EL (cell line): ENCODE data around the gene KLF6.

ENCODE experiments used
- DNase-seq: peaks from one replicate; pipeline ENCODE4 v3.0.0-alpha.2; 2016

Gene KLF6

DNA sequence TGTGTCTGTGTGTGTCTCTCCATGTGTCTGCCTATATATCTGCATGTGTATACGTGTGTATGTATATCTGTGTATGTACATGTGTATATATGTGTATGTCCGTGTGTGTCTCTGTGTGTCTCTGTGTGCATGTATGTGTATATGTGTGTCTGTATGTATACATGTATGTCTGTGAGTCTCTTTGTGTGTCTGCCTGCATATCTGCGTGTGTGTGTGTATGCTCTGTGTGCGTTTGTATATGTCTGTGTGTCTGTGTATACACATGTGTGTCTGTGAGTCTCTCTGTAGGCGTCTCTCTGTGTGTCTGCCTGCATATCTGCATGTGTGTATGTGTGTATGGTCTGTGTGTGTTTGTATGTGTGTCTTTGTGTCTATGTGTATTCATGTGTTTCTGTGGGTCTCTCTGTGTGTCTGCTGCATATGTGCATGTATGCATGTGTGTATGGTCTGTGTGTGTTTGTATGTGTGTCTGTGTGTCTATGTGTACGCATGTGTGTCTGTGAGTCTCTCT, 23.7 kb upstream of the KLF6 start:
- DNase-seq = no peak

DNA sequence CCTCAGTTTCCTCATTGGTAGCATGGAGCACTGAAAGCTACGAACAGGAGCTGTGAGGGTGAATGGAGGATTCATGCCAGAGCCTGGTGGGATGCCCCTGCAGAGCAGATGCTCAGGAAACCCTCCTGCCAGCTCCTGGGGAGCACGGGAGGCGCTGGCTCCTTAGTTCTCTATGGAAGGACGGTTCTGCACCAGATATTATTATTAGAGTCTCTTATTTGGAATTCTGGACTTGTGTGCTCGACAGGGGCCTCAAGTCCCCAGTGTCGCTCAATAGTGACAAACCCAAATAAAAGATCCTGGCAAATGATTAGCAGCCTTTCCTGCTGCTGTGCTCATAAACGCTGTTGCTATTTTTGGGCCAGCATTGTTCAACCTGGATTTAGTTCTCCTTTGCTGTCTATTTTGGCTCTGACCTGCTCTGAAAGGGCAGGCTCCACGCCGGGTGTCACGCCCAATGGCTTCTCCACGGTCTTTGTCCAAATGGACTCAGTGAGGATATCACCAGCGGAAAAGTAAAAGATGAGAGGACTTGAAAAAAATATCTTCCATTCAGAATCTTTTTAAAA, 23.0 kb upstream of the KLF6 start:
- DNase-seq = no peak

DNA sequence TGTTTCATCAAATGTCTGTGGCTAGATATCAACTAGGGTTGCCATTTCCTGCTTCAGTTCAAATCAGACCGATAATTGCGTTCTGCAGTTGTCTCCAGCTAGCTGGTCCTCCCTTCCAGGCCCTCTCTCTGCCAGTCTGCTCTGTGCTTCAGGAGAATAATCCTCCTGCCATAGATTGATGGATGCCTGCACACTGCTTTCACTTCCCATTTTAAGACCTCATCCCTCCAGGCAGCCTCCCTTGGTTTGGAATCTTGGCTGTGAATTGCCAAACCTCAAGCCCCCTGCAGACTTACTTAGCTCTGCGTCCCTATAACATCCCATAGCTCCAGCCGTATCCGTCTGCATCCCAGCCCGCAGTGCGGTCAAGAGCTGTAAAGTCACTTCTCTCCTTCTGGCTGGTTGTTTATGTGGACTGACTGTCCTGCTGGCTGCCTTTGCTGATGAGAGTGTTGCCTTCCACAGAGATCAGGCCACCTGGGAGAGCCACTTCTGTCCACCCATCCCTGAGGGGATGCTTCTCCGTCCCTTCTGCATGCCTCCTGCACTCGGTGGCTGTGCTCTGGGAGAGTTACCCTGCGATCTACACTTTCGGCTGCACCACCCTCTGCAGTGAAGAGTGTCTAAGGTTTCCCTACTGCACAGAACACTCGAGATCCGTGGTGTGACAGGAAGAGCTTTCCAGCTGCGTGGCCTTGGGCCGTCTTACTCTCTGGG, 22.4 kb upstream of the KLF6 start:
- no peak for DNase-seq

DNA sequence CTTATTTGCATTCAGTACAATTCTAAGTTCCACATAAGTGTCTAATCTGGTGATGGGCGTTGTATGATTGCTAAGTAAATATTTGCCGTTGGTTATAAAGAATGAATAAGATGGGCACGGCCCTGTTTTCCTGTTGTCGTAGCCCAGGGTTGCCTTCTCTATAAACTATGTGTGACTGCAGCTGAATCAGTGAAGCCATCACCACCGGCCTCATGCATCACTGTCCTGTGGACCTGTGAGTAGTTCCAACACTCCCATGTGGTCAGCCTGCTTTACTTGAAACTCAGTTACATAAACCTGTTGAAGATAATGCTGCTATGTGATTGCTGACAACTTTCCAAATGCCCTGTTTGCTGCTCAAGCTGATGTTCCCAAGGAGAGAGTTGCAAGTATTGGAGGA, 21.6 kb upstream of the KLF6 start:
- peak; percentile 73 for DNase-seq

DNA sequence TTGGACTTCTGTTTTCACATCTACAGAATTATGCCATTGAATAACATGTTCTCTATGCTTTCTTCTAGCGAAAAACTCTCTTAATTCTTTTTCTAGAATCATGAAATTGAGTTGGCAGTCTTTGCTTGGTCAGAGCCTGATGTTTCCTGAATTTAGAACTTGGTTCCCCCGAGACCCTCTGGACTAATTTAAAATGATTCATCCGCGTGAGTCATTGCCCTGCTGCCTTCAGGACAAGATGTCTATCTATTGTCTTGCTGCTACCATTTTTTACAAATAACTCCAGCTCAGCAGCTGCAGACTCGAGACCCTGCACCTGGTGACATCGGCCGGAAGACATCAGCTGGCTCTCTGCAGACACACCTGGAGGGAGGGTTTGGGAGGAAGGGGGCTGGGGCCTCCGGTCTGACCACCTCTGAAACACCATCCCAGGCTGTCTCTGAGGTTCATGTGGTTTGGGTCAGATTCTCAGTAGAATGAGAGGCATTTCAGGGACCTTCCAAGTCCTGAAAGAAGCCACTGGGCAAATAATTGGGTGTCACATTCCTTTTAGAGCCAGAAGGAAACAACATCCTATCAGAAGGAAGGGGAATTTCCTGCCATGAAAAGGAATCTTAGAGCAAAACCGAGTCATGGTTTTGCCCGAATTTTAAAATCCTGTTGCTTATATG, 20.9 kb upstream of the KLF6 start:
- peak; percentile 88 for DNase-seq

DNA sequence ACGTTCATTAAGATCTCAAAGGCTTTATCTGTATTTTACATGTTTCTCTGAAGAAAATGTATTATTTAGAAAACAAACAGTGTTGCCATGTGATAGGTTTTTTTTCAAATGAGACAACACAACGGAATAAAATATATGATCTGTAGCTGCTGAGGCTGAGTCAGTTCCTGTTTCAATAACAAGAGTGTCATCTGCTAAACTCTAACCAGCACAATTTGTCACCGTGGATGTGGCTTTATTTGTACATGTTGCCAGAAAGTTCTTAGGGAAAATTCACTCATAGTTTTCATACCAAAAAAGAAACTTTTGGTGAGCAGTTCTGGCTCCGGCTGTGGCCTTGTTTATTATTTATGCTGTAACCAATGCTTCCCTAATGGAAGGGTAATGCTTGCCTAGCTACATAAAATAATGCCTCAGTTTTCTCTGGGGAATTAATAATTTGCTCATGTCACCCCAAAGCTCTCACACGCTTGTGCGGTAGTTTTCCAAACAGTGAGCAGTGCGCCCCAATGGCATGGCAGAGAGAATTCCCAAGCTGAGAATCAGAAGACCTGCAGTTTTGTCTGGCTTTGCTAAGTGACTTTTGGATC, 20.3 kb upstream of the KLF6 start:
- DNase-seq = peak; percentile 80

DNA sequence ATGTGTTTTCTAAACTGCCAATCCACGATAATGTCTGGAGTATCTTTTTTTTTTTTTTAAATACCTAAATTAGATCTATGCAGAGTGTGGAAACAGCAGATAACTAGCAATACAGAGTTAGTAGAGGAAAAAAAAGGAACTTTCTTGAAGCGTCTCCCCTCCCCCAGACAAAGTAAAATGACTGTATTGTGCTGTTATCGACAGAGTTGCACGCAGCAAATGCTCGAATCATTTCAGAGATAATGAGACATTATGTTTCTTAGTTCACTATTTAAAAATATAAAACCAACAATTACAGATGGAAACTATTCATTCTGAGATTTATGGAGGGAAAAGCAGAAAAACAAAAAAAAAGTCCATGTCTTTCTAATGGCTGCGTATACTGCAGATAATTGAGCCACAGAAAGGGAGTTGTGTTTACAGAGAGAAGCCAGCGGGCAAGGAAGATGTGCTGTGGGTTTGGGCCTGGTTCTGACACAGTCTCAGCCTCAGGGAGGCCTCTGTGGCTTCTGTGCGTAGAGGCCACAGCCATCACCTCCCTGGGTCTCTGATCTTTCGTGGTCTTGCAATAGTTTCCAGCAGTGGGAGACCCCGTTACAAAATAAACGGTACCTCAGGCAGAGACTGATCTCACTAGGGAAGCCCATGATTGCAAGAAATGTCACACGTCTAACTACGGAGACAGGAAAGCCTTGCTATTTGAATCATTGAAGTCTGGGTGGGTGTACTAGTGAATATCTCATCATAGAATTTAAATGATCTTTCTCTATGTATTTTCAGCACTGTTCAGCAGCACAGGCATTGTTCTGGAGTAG, 19.1 kb upstream of the KLF6 start:
- no peak for DNase-seq

DNA sequence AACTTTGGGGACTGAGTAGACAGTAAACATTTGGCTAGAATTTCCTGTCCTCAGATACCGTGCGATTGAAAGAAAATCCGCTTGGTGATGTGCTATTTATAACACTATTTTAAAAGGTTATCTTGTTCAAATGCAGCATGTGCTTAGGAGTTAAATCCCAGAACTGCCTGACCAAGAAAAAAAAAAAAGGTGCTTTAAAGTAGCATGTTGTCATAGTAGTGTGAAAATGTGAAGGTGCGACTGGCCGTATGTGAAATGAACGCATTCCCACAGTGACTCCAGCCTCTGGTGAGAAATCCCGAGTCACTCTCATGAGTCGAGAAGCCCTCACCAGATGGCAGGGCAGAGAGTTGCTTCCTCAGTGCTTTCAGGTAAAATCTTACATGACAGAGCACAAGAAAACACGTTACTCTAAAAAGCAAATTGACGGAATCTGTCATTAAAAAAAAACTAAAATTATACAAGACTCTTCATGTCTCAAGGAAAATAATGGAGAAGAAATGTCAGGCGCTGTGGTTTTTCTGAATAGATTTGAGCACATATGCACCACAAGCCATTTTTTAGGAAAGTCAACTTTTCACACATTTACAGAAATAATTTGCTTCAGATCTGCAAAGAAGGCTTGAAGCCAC, 18.4 kb upstream of the KLF6 start:
- no peak for DNase-seq

DNA sequence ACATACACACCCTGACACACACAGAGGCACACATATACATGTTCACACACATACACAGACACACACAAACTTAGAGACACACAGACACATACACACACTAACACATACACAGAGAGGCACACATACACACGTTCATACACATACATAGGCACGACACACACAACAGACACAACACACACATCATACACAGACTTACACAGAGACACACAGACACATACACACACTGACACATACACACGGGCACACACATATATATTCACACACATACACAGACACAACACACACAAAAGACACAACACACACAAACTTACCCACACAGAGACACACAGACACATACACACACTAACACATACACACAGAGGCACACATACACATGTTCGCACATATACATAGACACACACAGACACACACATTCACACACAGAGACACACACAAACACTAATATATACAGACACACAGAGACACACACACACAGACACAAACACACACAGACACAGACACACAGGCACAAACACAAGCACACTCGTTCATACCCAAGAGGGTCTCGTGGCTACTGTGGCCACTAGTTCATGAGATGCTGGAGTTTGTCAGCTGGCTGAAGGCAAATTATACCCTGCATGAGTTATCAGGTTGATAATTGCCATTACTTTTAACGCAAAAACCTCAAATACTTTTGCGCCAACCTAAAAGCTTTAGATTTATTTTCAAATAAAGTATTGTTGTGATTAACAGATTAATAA, 17.7 kb upstream of the KLF6 start:
- DNase-seq = no peak

DNA sequence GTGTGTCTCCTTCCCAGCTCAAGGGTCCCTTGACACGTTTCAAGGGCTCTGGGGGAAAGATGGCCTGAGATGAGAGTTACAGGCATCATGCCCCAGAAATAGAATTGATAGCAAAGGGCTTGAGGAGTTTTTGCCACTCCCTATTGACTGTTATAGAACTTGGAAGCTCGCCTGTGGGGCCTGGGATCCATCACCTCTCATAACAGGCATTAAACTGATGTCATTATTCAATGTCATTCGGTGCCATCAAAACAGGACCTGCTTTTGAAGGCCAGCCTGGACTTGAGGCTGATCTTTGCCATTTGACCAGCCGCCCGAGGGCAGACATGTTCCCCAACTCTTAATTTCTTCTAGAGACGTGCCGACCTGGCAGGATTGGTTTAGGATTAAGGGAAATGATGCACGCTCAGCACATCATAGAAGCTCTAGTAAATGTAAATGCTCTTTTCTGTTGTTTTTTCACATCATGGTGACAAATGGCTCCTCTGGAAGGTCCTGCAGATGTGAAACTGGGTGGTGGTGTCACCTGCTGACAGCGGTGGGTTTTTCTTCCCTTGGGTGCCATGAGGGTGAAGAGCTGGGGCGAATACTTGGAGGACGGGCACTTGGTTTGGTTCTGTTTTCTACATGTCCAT, 16.7 kb upstream of the KLF6 start:
- no peak for DNase-seq

DNA sequence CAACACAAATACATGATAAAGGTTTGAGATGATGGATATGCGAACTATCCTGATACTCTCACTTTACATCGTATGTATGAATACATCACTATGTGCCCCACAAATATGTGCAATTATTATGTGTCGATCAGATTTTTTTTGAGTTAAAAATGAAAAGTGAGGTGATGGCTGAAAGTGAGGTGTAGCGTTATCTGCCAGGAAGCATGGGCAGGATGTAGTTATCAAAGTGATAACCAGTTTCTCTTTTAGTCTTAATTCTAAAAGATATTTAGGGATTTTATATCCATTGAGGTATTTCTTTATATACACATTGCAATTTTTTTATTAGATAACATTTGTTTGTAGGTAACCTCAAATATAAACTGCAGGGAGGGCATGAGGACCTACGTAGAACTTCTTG, 15.6 kb upstream of the KLF6 start:
- no peak for DNase-seq

DNA sequence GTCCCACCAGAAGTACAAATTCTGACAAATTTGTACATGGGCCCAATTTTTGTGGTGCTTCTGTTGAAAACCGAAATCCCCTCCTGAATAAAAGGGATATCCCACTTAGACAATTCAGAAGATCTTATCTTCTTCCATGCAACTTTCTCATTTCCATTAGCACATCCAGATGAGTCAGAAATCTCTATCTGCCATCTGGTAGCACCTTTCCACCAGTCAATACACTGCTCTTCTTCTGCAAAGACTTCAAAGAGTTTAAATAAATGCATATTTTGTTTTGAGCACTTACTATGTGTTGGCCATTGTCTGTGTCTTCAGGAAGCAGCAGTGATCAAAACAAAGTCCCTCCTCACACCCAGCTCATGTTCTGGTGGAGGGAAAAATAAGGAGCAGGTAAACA, 12.7 kb upstream of the KLF6 start:
- no peak for DNase-seq

DNA sequence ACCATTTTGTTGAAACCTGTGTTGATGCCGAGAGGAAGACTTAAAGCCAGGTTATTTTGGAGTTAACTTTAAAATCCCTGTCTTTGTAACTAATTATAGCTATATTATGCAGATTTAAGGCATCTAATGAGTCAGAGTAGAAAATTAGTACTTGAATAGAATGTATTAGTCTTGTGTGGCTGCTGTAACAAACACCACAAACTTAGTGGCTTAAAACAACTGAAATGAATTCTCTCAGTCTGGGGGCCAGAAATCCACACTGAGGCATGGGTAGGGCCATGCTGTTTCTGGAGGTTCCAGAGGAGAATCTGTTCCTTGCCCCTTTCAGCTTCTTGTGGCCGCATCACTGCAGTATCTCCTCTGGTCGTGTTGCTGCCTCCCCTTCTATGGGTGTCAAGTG, 8.5 kb upstream of the KLF6 start:
- DNase-seq = no peak

DNA sequence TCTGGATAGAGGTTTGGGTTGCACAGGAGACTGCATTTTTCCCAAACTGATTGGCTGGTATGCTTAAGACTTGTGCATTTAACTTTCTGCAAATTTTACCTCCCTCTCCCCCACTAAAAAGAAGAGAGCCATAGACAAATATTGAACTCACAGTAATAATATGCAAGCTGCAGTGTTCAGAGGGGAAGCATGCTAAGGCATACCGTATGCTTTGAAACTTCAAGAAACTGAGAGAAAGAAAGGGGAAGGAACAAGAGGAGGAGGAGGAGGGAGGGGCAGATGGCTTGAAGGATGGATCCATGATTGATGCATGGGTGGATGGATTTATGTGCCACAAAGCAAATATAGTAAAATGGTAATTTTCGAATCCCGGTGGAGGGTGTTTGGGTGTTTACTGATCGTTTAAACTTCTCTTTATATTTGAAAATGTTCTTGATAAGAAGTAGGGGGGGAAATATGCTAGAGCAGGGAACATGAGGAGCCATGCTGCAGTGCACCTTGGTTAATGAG, 7.8 kb upstream of the KLF6 start:
- DNase-seq = no peak

DNA sequence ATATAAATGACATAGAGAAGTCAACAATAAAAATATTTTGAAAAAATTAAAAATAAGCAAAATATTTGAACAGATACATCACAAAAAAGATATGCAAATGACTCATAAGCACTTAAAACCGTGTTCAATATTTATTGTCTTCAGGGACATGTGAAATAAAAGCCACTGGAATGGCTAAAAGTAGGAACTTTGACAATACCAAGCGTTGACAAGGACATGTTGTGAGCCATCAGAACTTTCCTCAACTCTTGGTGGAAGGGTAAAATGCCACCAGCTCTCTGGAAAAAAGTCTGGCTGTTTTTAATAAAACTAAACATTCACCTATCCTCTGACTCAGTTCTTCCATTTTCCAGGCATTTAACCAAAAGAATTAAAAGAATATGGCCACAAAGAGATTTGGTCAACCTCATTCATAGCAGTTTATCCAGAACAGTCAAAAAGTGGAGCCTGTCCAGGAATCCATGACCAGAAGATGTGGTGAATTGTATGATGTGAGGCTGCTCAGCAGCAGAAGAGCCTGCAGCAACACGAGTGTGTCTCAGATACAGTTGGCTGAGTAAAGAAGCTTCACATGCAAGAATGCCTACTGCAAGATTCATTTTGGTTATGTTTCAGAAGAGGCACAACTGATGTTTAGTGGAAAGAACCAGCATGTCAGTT, 7.1 kb upstream of the KLF6 start:
- DNase-seq = peak; percentile 28

DNA sequence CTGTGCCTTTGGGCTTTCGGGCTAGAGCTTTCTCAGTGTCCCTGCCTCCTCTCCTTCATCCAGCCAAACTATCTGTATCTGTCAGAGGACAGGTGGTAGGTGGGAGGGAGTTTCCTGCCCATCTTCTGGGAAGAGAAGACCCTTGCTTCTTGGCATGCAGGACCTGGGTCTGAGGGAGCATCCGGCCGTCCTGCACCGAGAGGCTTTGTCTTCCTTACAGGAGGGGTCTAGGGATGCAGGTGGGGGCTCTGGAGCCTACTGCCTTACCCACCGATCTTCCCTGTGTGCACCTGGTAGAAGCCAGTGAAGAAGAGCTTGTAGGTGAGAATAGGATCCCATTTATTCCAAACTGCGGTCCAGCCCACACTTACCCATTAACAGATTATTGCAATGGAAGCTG, 5.8 kb upstream of the KLF6 start:
- DNase-seq = no peak

DNA sequence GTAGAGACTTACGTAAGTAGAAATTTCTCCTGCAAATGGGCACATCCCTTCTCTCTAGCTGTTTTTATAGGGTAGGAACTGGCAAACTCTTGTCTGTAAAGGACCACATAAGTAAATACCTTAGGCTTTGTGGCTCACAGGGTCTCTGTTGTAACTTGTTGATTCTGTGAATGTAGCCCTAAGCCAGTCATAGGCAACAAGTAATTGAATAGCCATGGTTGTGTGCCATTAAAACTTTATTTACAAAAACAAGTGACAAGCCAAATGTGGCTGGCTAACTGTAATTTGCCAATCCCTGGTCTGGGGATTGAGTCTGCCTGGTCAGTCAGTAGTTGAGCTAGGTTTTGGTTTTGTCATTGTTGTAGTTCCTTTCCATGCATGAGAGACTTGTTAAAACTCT, 5.3 kb upstream of the KLF6 start:
- DNase-seq = no peak

DNA sequence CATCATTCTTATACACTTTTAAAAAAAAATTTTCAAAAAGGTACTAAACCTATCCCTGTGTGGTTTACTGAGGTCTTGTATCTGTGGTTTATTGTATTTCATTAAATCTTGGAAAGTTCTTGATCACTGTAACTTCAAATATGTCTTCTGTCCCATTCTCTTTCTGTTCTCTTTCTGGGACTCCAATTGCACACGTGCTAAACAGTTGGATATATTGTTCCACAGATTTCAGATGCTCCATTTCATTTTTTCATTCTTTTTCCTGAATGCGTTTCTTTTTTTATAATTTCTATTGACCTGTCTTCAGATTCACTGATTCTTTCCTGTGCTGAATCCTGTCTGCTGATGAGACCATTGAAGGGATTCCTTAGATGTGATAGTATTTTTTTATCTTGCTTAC, 4.6 kb upstream of the KLF6 start:
- no peak for DNase-seq

DNA sequence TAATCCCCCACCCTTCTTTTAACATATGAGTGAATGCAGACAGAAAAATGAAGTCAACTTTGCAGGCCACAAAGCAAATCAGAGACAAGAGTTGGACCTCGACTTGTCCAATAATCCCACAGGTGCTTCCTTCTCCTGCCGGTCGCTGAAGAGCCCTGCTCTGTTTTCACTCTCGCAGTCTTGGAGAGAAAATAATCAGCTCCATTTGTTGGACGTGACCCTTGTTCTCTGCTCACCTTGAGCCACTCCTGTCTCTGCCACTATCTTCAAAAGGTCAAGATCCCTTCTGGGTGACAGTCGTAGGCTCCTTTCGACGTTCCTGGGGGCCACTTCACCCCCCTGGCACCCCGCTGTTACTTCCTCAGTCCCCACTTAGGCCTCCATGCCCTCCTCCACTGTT, 2.8 kb upstream of the KLF6 start:
- no peak for DNase-seq

DNA sequence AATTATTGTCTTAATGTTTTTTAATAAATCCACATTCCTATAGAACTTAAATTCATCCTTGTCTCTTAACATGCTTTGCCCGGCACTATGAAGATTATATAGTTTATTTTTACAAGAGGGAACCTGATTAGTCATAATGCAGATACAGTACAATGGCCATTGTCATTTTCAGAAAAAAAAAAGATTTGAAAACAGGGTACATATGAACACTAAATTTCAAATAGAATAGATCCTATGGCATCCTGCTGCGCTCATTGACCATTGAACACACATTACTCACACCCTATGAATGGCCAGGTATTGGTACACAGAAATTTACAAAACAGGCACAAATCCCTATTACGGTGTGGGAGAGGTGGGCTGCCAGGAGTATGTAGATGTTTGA, 2.0 kb upstream of the KLF6 start:
- no peak for DNase-seq
